GM12878 (cell line): ENCODE data around the gene PRR4. TPM values are rescaled to one million over a fixed set of nuclear protein-coding genes. Genes with fewer than 3 reads are reported as not detected.

ENCODE experiments used
- ATAC-seq: fragments of 200-7000 bp; cut with Tn5 transposase; 3 replicates; pipeline ENCODE4 v1.9.1; 2020; ENCODE audit warnings: mild to moderate bottlenecking, moderate library complexity
- BruUV-seq: library from RNA; stranded (reverse); fragments of 400-500 nt; replicated peaks from 2 replicates; lab custom pipeline; 2021; lab: Mats Ljungman, UMichigan
- CTCF ChIA-PET: fragments of 300-600 bp; sonication (Branson Sonifier 250); formaldehyde crosslinking; extraction: SDS; loops from one replicate; lab custom pipeline; 2021; ENCODE audit warnings: inconsistent platforms; lab: Yijun Ruan, JAX
- POLR2A ChIA-PET: fragments of 350-600 bp; formaldehyde crosslinking; extraction: SDS; loops from one replicate; lab custom pipeline; 2021; ENCODE audit warnings: inconsistent platforms; lab: Charles Lee
- RAD21 ChIA-PET: fragments of 300-600 bp; sonication (Branson Sonifier 250); formaldehyde crosslinking; loops from one replicate; lab custom pipeline; 2023; ENCODE audit warnings: antibody characterized with exemption; ENCODE audit not compliant: unreplicated experiment; lab: Charles Lee
- SMC1A ChIA-PET: fragments of 300-600 bp; sonication (Branson Sonifier 250); formaldehyde crosslinking; loops from one replicate; lab custom pipeline; 2023; ENCODE audit not compliant: unreplicated experiment, uncharacterized antibody; lab: Charles Lee
- DNase-seq: peaks from one replicate; pipeline ENCODE4 v3.0.0-alpha.2; 2011; ENCODE audit warnings: low read depth, low spot score
- FAIRE-seq: peaks from 3 replicates; lab custom pipeline; 2011; peaks lifted over from hg19 to GRCh38; lab: Jason Lieb, UNC
- H2AFZ ChIP-seq: 2 replicates; pipeline ENCODE4 v1.6.0; 2011; ENCODE audit warnings: low read depth, low read length, control low read depth; ENCODE audit not compliant: control insufficient read depth
- H3K27ac ChIP-seq: 2 replicates; pipeline ENCODE4 v1.5.1; 2011; ENCODE audit warnings: control low read depth; ENCODE audit not compliant: control insufficient read depth, insufficient read depth
- H3K27me3 ChIP-seq, 2 experiments: replicated peaks in 1 of 2; 2 replicates each; pipeline versions ENCODE4 v1.6.0 to v1.6.1; 2011; ENCODE audit warnings: low read length in 1 of 2; ENCODE audit not compliant: control insufficient read depth in 2 of 2, insufficient read depth in 2 of 2
- H3K36me3 ChIP-seq, 2 experiments: 2 replicates each; pipeline ENCODE4 v1.5.1; 2011; ENCODE audit warnings: low read length in 1 of 2; ENCODE audit not compliant: control insufficient read depth in 2 of 2, insufficient read depth in 2 of 2
- H3K4me1 ChIP-seq: 2 replicates; pipeline ENCODE4 v1.6.1; 2011; ENCODE audit warnings: mild to moderate bottlenecking, low read length, moderate library complexity, mixed read lengths; ENCODE audit not compliant: control insufficient read depth, insufficient read depth
- H3K4me2 ChIP-seq: 2 replicates; pipeline ENCODE4 v1.6.0; 2011; ENCODE audit warnings: control low read depth; ENCODE audit not compliant: control insufficient read depth, insufficient read depth
- H3K4me3 ChIP-seq: fragments of 200-600 bp; sonication (generic); 2 replicates; pipeline ENCODE4 v1.5.1; 2016
- H3K79me2 ChIP-seq: 2 replicates; pipeline ENCODE4 v1.6.0; 2011; ENCODE audit warnings: low read length; ENCODE audit not compliant: control insufficient read depth, insufficient read depth
- H3K9ac ChIP-seq: 2 replicates; pipeline ENCODE4 v1.8.0; 2011; ENCODE audit warnings: low read length, control low read depth, mixed read lengths; ENCODE audit not compliant: control insufficient read depth, insufficient read depth
- H3K9me3 ChIP-seq: replicated peaks from 3 replicates; pipeline ENCODE4 v1.5.1; 2011; ENCODE audit warnings: mild to moderate bottlenecking, low read length; ENCODE audit not compliant: control insufficient read depth, insufficient read depth
- H4K20me1 ChIP-seq: 2 replicates; pipeline ENCODE4 v1.6.0; 2011; ENCODE audit not compliant: control insufficient read depth, insufficient read depth
- CHD4 ChIP-seq: fragments of 200-600 bp; sonication (generic); IDR thresholded peaks from 2 replicates; pipeline ENCODE4 v1.6.1; 2016; ENCODE audit warnings: mild to moderate bottlenecking
- EED ChIP-seq: sonication (generic); IDR thresholded peaks from 2 replicates; pipeline ENCODE4 v1.6.1; 2016; ENCODE audit warnings: antibody characterized with exemption, low read depth
- JUNB ChIP-seq: IDR thresholded peaks from 2 replicates; pipeline ENCODE4 v1.6.1; 2016; ENCODE audit warnings: antibody characterized with exemption, mild to moderate bottlenecking
- KDM1A ChIP-seq: fragments of 200-600 bp; sonication (generic); IDR thresholded peaks from 2 replicates; pipeline ENCODE4 v1.6.1; 2016; ENCODE audit warnings: borderline replicate concordance
- NFXL1 ChIP-seq: fragments of 450-650 bp; IDR thresholded peaks from 2 replicates; pipeline ENCODE4 v1.6.1; 2017; ENCODE audit warnings: antibody characterized with exemption, mild to moderate bottlenecking, borderline replicate concordance
- PML ChIP-seq: IDR thresholded peaks from 2 replicates; pipeline ENCODE4 v1.6.1; 2012; ENCODE audit warnings: low read length, inconsistent platforms
- POU2F2 ChIP-seq: IDR thresholded peaks from 3 replicates; pipeline ENCODE4 v1.6.1; 2011; ENCODE audit warnings: low read depth, mild to moderate bottlenecking, low read length, borderline replicate concordance
- RFX5 ChIP-seq: IDR thresholded peaks from 2 replicates; pipeline ENCODE4 v1.6.1; 2011; ENCODE audit warnings: low read depth, low read length, improper control_type of control experiment
- SMC3 ChIP-seq: IDR thresholded peaks from 2 replicates; pipeline ENCODE4 v1.6.1; 2011; ENCODE audit warnings: low read length, improper control_type of control experiment, borderline replicate concordance
- TARDBP ChIP-seq: IDR thresholded peaks from 2 replicates; pipeline ENCODE4 v1.6.1; 2016; ENCODE audit warnings: borderline replicate concordance
- WRNIP1 ChIP-seq: IDR thresholded peaks from 2 replicates; pipeline ENCODE4 v1.6.1; 2011; ENCODE audit warnings: low read depth, low read length, improper control_type of control experiment, borderline replicate concordance
- ZNF207 ChIP-seq: fragments of 450-650 bp; IDR thresholded peaks from 2 replicates; pipeline ENCODE4 v1.6.1; 2014; ENCODE audit warnings: antibody characterized with exemption, mild to moderate bottlenecking, borderline replicate concordance
- ZNF217 ChIP-seq: fragments of 450-650 bp; IDR thresholded peaks from 2 replicates; pipeline ENCODE4 v1.6.1; 2017; ENCODE audit warnings: antibody characterized with exemption, mild to moderate bottlenecking
- ZNF24 ChIP-seq: fragments of 450-650 bp; IDR thresholded peaks from 2 replicates; pipeline ENCODE4 v1.6.1; 2017; ENCODE audit warnings: antibody characterized with exemption, mild to moderate bottlenecking
- WGBS: methylation state at CpG from one replicate; pipeline ENCODE4 v1.1.6; 2016; ENCODE audit warnings: low lambda C conversion rate; ENCODE audit not compliant: insufficient replicate concordance, insufficient coverage; ENCODE audit errors: missing lambda C conversion rate; 5-methylcytosine and 5-hydroxymethylcytosine counted together
- in situ Hi-C: fragments of 300-500 bp; cut with MboI; formaldehyde crosslinking; loops from 9 replicates; pipeline ENCODE4 v1.14.3; 2018; ENCODE audit warnings: mixed read lengths
- intact Hi-C: fragments of 100-400 bp; cut with micrococcal nuclease; formaldehyde crosslinking; loops from one replicate; pipeline ENCODE4 v1.14.2; 2022; ENCODE audit not compliant: unreplicated experiment
- polyA plus RNA-seq, 11 experiments: library from polyadenylated mRNA; depleted of rRNA in 4 of 11; unstranded in 6 of 11; stranded (reverse) in 5 of 11; fragments of >200 nt; fragmentation: Nextera tagmentation in 4 of 11; fragmentation: Illumina TruSeq in 1 of 11; extraction: Ambion mirVana in 4 of 11; extraction: Trizol in 1 of 11; gene quantifications; 1 replicate in 1 of 11; 2 replicates in 10 of 11; pipeline versions ENCODE4 v1.2.1 to v1.2.3, GENCODE V29; 2011 to 2016; ENCODE audit warnings: inconsistent platforms in 2 of 11, missing spikeins in 2 of 11, low read depth in 1 of 11
- total RNA-seq, 4 experiments: library from RNA; depleted of rRNA in 3 of 4; stranded (reverse); fragments of >200 nt in 3 of 4; fragmentation: Illumina TruSeq in 1 of 4; extraction: Trizol in 1 of 4; gene quantifications; 2 replicates each; pipeline versions ENCODE4 v1.2.1 to v1.2.3, GENCODE V29; 2013 to 2021
- TF ChIP-seq, protein P1 (sequence below): fragments of 450-650 bp; formaldehyde crosslinking; IDR thresholded peaks from 2 replicates; pipeline ENCODE4 v1.4.0; 2022; ENCODE audit warnings: mild to moderate bottlenecking, moderate library complexity
- TF ChIP-seq, protein P2 (sequence below): fragments of 450-650 bp; IDR thresholded peaks from 2 replicates; pipeline ENCODE4 v1.6.1; 2016; ENCODE audit warnings: mild to moderate bottlenecking
- TF ChIP-seq, protein P3 (sequence below): fragments of 450-650 bp; IDR thresholded peaks from 2 replicates; pipeline ENCODE4 v1.6.1; 2018; ENCODE audit warnings: borderline replicate concordance, mild to moderate bottlenecking; ENCODE audit not compliant: partially characterized antibody

The PRR4 gene
- total and polyA plus RNA-seq, 10 of the 15 experiments (the other 5 are each of a cell fraction or from before 2014, with no cell fraction given) = 0.85 to 5.7 (median 1.7) TPM

GRCh38 chr12:10853776-10854175 lies 4.5 kb upstream of the PRR4 start:
- POLR2A ChIA-PET = no interaction called here
- CTCF ChIA-PET = no interaction called here

More at GRCh38 chr12:10853776-10854175, 4.5 kb upstream of the PRR4 start:
- Histone ChIP-seq H3K4me1 (no peaks in the 10 kb centered on the region), H3K4me2 (no peak overlapping the region), H3K9ac (no peak overlapping the region), H3K36me3 (peaks cover 0 to 5% of the 10 kb centered on the region in 2 experiments; a peak in 2 of 4 replicates), H2AFZ (no peak overlapping the region)
- in situ Hi-C loops = no loop called here
- 54% methylated on average over 2 of the region's 2 CpGs for WGBS
- TF ChIP-seq JUNB = no peak
- TF ChIP-seq, protein P1, sequence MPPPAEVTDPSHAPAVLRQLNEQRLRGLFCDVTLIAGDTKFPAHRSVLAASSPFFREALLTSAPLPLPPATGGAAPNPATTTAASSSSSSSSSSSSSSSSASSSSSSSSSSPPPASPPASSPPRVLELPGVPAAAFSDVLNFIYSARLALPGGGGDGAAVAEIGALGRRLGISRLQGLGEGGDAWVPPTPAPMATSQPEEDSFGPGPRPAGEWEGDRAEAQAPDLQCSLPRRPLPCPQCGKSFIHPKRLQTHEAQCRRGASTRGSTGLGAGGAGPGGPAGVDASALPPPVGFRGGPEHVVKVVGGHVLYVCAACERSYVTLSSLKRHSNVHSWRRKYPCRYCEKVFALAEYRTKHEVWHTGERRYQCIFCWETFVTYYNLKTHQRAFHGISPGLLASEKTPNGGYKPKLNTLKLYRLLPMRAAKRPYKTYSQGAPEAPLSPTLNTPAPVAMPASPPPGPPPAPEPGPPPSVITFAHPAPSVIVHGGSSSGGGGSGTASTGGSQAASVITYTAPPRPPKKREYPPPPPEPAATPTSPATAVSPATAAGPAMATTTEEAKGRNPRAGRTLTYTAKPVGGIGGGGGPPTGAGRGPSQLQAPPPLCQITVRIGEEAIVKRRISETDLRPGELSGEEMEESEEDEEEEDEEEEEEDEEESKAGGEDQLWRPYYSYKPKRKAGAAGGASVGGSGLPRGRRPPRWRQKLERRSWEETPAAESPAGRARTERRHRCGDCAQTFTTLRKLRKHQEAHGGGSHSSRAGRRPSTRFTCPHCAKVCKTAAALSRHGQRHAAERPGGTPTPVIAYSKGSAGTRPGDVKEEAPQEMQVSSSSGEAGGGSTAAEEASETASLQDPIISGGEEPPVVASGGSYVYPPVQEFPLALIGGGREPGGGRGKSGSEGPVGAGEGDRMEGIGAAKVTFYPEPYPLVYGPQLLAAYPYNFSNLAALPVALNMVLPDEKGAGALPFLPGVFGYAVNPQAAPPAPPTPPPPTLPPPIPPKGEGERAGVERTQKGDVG = no peak
- TF ChIP-seq ZNF24 = no peak
- TF ChIP-seq KDM1A = no peak
- TF ChIP-seq EED = no peak
- TF ChIP-seq, protein P2, sequence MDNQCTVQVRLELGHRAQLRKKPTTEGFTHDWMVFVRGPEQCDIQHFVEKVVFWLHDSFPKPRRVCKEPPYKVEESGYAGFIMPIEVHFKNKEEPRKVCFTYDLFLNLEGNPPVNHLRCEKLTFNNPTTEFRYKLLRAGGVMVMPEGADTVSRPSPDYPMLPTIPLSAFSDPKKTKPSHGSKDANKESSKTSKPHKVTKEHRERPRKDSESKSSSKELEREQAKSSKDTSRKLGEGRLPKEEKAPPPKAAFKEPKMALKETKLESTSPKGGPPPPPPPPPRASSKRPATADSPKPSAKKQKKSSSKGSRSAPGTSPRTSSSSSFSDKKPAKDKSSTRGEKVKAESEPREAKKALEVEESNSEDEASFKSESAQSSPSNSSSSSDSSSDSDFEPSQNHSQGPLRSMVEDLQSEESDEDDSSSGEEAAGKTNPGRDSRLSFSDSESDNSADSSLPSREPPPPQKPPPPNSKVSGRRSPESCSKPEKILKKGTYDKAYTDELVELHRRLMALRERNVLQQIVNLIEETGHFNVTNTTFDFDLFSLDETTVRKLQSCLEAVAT = no peak
- no peak for TF ChIP-seq ZNF217
- TF ChIP-seq WRNIP1 = no peak
- TF ChIP-seq PML = no peak
- no peak for TF ChIP-seq RFX5
- no peak for TF ChIP-seq POU2F2
- TF ChIP-seq CHD4 = no peak
- TF ChIP-seq TARDBP = no peak
- TF ChIP-seq, protein P3, sequence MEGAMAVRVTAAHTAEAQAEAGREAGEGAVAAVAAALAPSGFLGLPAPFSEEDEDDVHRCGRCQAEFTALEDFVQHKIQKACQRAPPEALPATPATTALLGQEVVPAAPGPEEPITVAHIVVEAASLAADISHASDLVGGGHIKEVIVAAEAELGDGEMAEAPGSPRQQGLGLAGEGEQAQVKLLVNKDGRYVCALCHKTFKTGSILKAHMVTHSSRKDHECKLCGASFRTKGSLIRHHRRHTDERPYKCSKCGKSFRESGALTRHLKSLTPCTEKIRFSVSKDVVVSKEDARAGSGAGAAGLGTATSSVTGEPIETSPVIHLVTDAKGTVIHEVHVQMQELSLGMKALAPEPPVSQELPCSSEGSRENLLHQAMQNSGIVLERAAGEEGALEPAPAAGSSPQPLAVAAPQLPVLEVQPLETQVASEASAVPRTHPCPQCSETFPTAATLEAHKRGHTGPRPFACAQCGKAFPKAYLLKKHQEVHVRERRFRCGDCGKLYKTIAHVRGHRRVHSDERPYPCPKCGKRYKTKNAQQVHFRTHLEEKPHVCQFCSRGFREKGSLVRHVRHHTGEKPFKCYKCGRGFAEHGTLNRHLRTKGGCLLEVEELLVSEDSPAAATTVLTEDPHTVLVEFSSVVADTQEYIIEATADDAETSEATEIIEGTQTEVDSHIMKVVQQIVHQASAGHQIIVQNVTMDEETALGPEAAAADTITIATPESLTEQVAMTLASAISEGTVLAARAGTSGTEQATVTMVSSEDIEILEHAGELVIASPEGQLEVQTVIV = no peak
- TF ChIP-seq NFXL1 = no peak
- no peak for TF ChIP-seq ZNF207
- TF ChIP-seq SMC3 = no peak
- TF ChIP-seq, all 136 proteins: peak for 0
- no TSS peak for BruUV-seq
- DNase-seq = no peak
- H3K9me3 ChIP-seq = peaks cover 8% of the 10 kb centered on the region
- H4K20me1 ChIP-seq = no peaks in the 10 kb centered on the region
- RAD21 ChIA-PET = no interaction called here
- H3K4me3 ChIP-seq = no peak overlapping the region
- FAIRE-seq = no peak
- no peak overlapping the region for H3K27ac ChIP-seq
- no peaks in the 10 kb centered on the region for H3K27me3 ChIP-seq
- intact Hi-C loops = no loop called here
- SMC1A ChIA-PET = no interaction called here
- no peaks in the 10 kb centered on the region for H3K79me2 ChIP-seq
- no peak for ATAC-seq
